GM12878 (cell line): Measurements from ENCODE around the gene UGT8. TPM values are rescaled to one million over a fixed set of nuclear protein-coding genes. Genes with fewer than 3 reads are reported as not detected.

Experiments used
- ATAC-seq: fragments of 200-7000 bp; cut with Tn5 transposase; 3 replicates; pipeline ENCODE4 v1.9.1; 2020; ENCODE audit warnings: mild to moderate bottlenecking, moderate library complexity
- BruUV-seq: library from RNA; stranded (reverse); fragments of 400-500 nt; replicated peaks from 2 replicates; lab custom pipeline; 2021; lab: Mats Ljungman, UMichigan
- CTCF ChIA-PET: fragments of 300-600 bp; sonication (Branson Sonifier 250); formaldehyde crosslinking; extraction: SDS; loops from one replicate; lab custom pipeline; 2021; ENCODE audit warnings: inconsistent platforms; lab: Yijun Ruan, JAX
- POLR2A ChIA-PET: fragments of 350-600 bp; formaldehyde crosslinking; extraction: SDS; loops from one replicate; lab custom pipeline; 2021; ENCODE audit warnings: inconsistent platforms; lab: Charles Lee
- RAD21 ChIA-PET: fragments of 300-600 bp; sonication (Branson Sonifier 250); formaldehyde crosslinking; loops from one replicate; lab custom pipeline; 2023; ENCODE audit warnings: antibody characterized with exemption; ENCODE audit not compliant: unreplicated experiment; lab: Charles Lee
- SMC1A ChIA-PET: fragments of 300-600 bp; sonication (Branson Sonifier 250); formaldehyde crosslinking; loops from one replicate; lab custom pipeline; 2023; ENCODE audit not compliant: unreplicated experiment, uncharacterized antibody; lab: Charles Lee
- DNase-seq: peaks from one replicate; pipeline ENCODE4 v3.0.0-alpha.2; 2011; ENCODE audit warnings: low read depth, low spot score
- FAIRE-seq: peaks from 3 replicates; lab custom pipeline; 2011; peaks lifted over from hg19 to GRCh38; lab: Jason Lieb, UNC
- H2AFZ ChIP-seq: 2 replicates; pipeline ENCODE4 v1.6.0; 2011; ENCODE audit warnings: low read depth, low read length, control low read depth; ENCODE audit not compliant: control insufficient read depth
- H3K27ac ChIP-seq: 2 replicates; pipeline ENCODE4 v1.5.1; 2011; ENCODE audit warnings: control low read depth; ENCODE audit not compliant: control insufficient read depth, insufficient read depth
- H3K27me3 ChIP-seq, 2 experiments: replicated peaks in 1 of 2; 2 replicates each; pipeline versions ENCODE4 v1.6.0 to v1.6.1; 2011; ENCODE audit warnings: low read length in 1 of 2; ENCODE audit not compliant: control insufficient read depth in 2 of 2, insufficient read depth in 2 of 2
- H3K36me3 ChIP-seq, 2 experiments: 2 replicates each; pipeline ENCODE4 v1.5.1; 2011; ENCODE audit warnings: low read length in 1 of 2; ENCODE audit not compliant: control insufficient read depth in 2 of 2, insufficient read depth in 2 of 2
- H3K4me1 ChIP-seq: 2 replicates; pipeline ENCODE4 v1.6.1; 2011; ENCODE audit warnings: mild to moderate bottlenecking, low read length, moderate library complexity, mixed read lengths; ENCODE audit not compliant: control insufficient read depth, insufficient read depth
- H3K4me2 ChIP-seq: 2 replicates; pipeline ENCODE4 v1.6.0; 2011; ENCODE audit warnings: control low read depth; ENCODE audit not compliant: control insufficient read depth, insufficient read depth
- H3K4me3 ChIP-seq: fragments of 200-600 bp; sonication (generic); 2 replicates; pipeline ENCODE4 v1.5.1; 2016
- H3K79me2 ChIP-seq: 2 replicates; pipeline ENCODE4 v1.6.0; 2011; ENCODE audit warnings: low read length; ENCODE audit not compliant: control insufficient read depth, insufficient read depth
- H3K9ac ChIP-seq: 2 replicates; pipeline ENCODE4 v1.8.0; 2011; ENCODE audit warnings: low read length, control low read depth, mixed read lengths; ENCODE audit not compliant: control insufficient read depth, insufficient read depth
- H3K9me3 ChIP-seq: replicated peaks from 3 replicates; pipeline ENCODE4 v1.5.1; 2011; ENCODE audit warnings: mild to moderate bottlenecking, low read length; ENCODE audit not compliant: control insufficient read depth, insufficient read depth
- H4K20me1 ChIP-seq: 2 replicates; pipeline ENCODE4 v1.6.0; 2011; ENCODE audit not compliant: control insufficient read depth, insufficient read depth
- BMI1 ChIP-seq: fragments of 450-650 bp; IDR thresholded peaks from 2 replicates; pipeline ENCODE4 v1.6.1; 2016; ENCODE audit warnings: mild to moderate bottlenecking, moderate library complexity, borderline replicate concordance
- DPF2 ChIP-seq: fragments of 450-650 bp; IDR thresholded peaks from 2 replicates; pipeline ENCODE4 v1.6.1; 2017; ENCODE audit warnings: mild to moderate bottlenecking
- EP300 ChIP-seq, 2 experiments: fragments of 150-350 bp in 1 of 2; IDR thresholded peaks; 2 replicates each; pipeline ENCODE4 v1.6.1; 2011 to 2012; ENCODE audit warnings: low read depth in 2 of 2, low read length in 2 of 2, borderline replicate concordance in 1 of 2, improper control_type of control experiment in 1 of 2, inconsistent platforms in 1 of 2; ENCODE audit not compliant: control insufficient read depth in 1 of 2
- MYB ChIP-seq: fragments of 150-350 bp; IDR thresholded peaks from 2 replicates; pipeline ENCODE4 v1.6.1; 2014; ENCODE audit warnings: mild to moderate bottlenecking, low read depth, low read length, borderline replicate concordance
- NFIC ChIP-seq: IDR thresholded peaks from 2 replicates; pipeline ENCODE4 v1.6.1; 2012; ENCODE audit warnings: low read depth, mild to moderate bottlenecking, inconsistent platforms, low read length, moderate library complexity
- NR2F1 ChIP-seq: fragments of 450-650 bp; conservative IDR thresholded peaks from 2 replicates; pipeline ENCODE4 v1.6.1; 2017; ENCODE audit warnings: mild to moderate bottlenecking
- PAX5 ChIP-seq: IDR thresholded peaks from 2 replicates; pipeline ENCODE4 v1.6.1; 2011; ENCODE audit warnings: low read depth, low read length, borderline replicate concordance
- POLR2AphosphoS5 ChIP-seq: IDR thresholded peaks from 2 replicates; pipeline ENCODE4 v1.6.1; 2011; ENCODE audit warnings: mild to moderate bottlenecking, low read length, inconsistent platforms
- RB1 ChIP-seq: fragments of 450-650 bp; formaldehyde crosslinking; IDR thresholded peaks from 2 replicates; pipeline ENCODE4 v1.6.1; 2017; ENCODE audit warnings: mild to moderate bottlenecking, borderline replicate concordance
- ZSCAN29 ChIP-seq: fragments of 450-650 bp; IDR thresholded peaks from 2 replicates; pipeline ENCODE4 v1.6.1; 2017; ENCODE audit warnings: mild to moderate bottlenecking, moderate library complexity
- WGBS: methylation state at CpG from one replicate; pipeline ENCODE4 v1.1.6; 2016; ENCODE audit warnings: low lambda C conversion rate; ENCODE audit not compliant: insufficient replicate concordance, insufficient coverage; ENCODE audit errors: missing lambda C conversion rate; 5-methylcytosine and 5-hydroxymethylcytosine counted together
- in situ Hi-C: fragments of 300-500 bp; cut with MboI; formaldehyde crosslinking; loops from 9 replicates; pipeline ENCODE4 v1.14.3; 2018; ENCODE audit warnings: mixed read lengths
- intact Hi-C: fragments of 100-400 bp; cut with micrococcal nuclease; formaldehyde crosslinking; loops from one replicate; pipeline ENCODE4 v1.14.2; 2022; ENCODE audit not compliant: unreplicated experiment
- polyA plus RNA-seq, 11 experiments: library from polyadenylated mRNA; depleted of rRNA in 4 of 11; unstranded in 6 of 11; stranded (reverse) in 5 of 11; fragments of >200 nt; fragmentation: Nextera tagmentation in 4 of 11; fragmentation: Illumina TruSeq in 1 of 11; extraction: Ambion mirVana in 4 of 11; extraction: Trizol in 1 of 11; gene quantifications; 1 replicate in 1 of 11; 2 replicates in 10 of 11; pipeline versions ENCODE4 v1.2.1 to v1.2.3, GENCODE V29; 2011 to 2016; ENCODE audit warnings: inconsistent platforms in 2 of 11, missing spikeins in 2 of 11, low read depth in 1 of 11
- total RNA-seq, 4 experiments: library from RNA; depleted of rRNA in 3 of 4; stranded (reverse); fragments of >200 nt in 3 of 4; fragmentation: Illumina TruSeq in 1 of 4; extraction: Trizol in 1 of 4; gene quantifications; 2 replicates each; pipeline versions ENCODE4 v1.2.1 to v1.2.3, GENCODE V29; 2013 to 2021
- TF ChIP-seq, protein P1 (sequence below): IDR thresholded peaks from 2 replicates; pipeline ENCODE4 v1.6.1; 2012; ENCODE audit warnings: low read depth, low read length, improper control_type of control experiment
- TF ChIP-seq, protein P2 (sequence below): IDR thresholded peaks from 2 replicates; pipeline ENCODE4 v1.6.1; 2011; ENCODE audit warnings: borderline replicate concordance, low read depth, mild to moderate bottlenecking, moderate library complexity, low read length; ENCODE audit not compliant: insufficient read depth, poor library complexity, severe bottlenecking

The UGT8 gene
- total and polyA plus RNA-seq, 10 of the 15 experiments (the other 5 are each of a cell fraction or from before 2014, with no cell fraction given): 0.16 to 1.1 (median 0.49) TPM

DNA sequence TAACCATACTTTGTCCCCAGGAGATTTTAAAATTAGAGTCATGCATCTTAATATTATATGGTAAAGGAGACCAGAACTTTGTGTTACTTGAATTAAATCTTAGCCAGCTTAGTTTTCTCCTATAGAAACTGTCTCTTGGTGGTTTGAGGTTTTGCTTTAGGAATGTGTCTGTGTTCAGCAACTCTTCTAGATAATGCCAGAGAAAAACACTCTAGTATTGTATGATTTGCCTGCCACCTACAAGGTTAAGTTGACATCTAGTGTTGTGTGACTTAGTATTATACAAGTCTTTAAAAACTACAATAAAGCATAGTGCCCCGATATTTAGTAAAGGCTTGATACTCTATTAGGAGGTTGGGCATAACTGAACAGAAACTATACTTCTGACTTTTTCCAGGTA, 2.1 kb downstream of the UGT8 start:
- Histone ChIP-seq H3K79me2 (no peaks in the 10 kb centered on the region), H3K4me1 (peaks cover 50% of the 10 kb centered on the region), H3K27ac (no peak overlapping the region), H3K4me2 (no peak overlapping the region), H3K4me3 (no peak overlapping the region), H3K36me3 (no peaks in the 10 kb centered on the region), H2AFZ (no peak overlapping the region), H3K9me3 (no peaks in the 10 kb centered on the region), H4K20me1 (no peaks in the 10 kb centered on the region), H3K27me3 (peaks cover 4 to 21% of the 10 kb centered on the region in 2 experiments), H3K9ac (no peak overlapping the region)
- ChIA-PET POLR2A (no interaction called here), RAD21 (no interaction called here), SMC1A (no interaction called here), CTCF (interaction anchor here (0.6 kb wide), 2 partner anchors 18 to 27 kb away, joined by 3 read pairs; no protein-coding TSS in a partner anchor)
- 100% methylated on average over 1 of the region's 1 CpG for WGBS
- BruUV-seq: no TSS peak
- no peak for FAIRE-seq
- in situ Hi-C loops (no loop called here), intact Hi-C loops (loop anchor here (10.0 kb wide), 1 partner anchor 766 kb away; no protein-coding TSS in a partner anchor)
- no peak for ATAC-seq
- DNase-seq: no peak
- no peak for TF ChIP-seq MYB
- TF ChIP-seq RB1: no peak
- no peak for TF ChIP-seq BMI1
- TF ChIP-seq NR2F1: no peak
- TF ChIP-seq, protein P1, sequence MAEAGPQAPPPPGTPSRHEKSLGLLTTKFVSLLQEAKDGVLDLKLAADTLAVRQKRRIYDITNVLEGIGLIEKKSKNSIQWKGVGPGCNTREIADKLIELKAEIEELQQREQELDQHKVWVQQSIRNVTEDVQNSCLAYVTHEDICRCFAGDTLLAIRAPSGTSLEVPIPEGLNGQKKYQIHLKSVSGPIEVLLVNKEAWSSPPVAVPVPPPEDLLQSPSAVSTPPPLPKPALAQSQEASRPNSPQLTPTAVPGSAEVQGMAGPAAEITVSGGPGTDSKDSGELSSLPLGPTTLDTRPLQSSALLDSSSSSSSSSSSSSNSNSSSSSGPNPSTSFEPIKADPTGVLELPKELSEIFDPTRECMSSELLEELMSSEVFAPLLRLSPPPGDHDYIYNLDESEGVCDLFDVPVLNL: no peak
- no peak for TF ChIP-seq EP300 (IDR thresholded peaks at IDR 0.05; ENCODE audit: borderline replicate concordance in 1 of 2, control insufficient read depth in 1 of 2, low read depth in 2 of 2, low read length in 2 of 2)
- no peak for TF ChIP-seq ZSCAN29
- TF ChIP-seq NFIC: no peak
- TF ChIP-seq, protein P2, sequence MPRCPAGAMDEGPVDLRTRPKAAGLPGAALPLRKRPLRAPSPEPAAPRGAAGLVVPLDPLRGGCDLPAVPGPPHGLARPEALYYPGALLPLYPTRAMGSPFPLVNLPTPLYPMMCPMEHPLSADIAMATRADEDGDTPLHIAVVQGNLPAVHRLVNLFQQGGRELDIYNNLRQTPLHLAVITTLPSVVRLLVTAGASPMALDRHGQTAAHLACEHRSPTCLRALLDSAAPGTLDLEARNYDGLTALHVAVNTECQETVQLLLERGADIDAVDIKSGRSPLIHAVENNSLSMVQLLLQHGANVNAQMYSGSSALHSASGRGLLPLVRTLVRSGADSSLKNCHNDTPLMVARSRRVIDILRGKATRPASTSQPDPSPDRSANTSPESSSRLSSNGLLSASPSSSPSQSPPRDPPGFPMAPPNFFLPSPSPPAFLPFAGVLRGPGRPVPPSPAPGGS: no peak
- no peak for TF ChIP-seq DPF2
- TF ChIP-seq PAX5: no peak
- no peak for TF ChIP-seq POLR2AphosphoS5
